Fibroblast of gingiva (primary cell): ENCODE results near the gene ASIP.
A peak's percentile ranks its signal among the peaks of the same experiment; 100 is the strongest.

Source experiments
- DNase-seq: peaks from one replicate; pipeline ENCODE4 v3.0.0-alpha.2; 2011; ENCODE audit warnings: low read depth

ASIP gene

GRCh38 chr20:34312024-34312460, 70.8 kb downstream of the ASIP start:
- no peak for DNase-seq

GRCh38 chr20:34312544-34313217, 71.5 kb downstream of the ASIP start:
- DNase-seq: peak; percentile 71

GRCh38 chr20:34315236-34315635, 74.0 kb downstream of the ASIP start:
- DNase-seq: no peak

GRCh38 chr20:34316196-34316814, 75.1 kb downstream of the ASIP start:
- peak; percentile 57 for DNase-seq
